HFF-Myc (cell line): ENCODE data around the gene NCAPD3.
"Not testable (repeated sequence)": the region's sequence is repeated elsewhere in the genome, so short reads cannot be mapped to it uniquely, and the experiment has no call there.

Experiments
- DNase-seq: peaks from one replicate; pipeline ENCODE4 v3.0.0-alpha.2; 2011; ENCODE audit warnings: low read depth; ENCODE audit errors: extremely low read depth
- H3K4me3 ChIP-seq: replicated peaks from 2 replicates; pipeline ENCODE4 v1.5.1; 2011; ENCODE audit warnings: low read depth, mild to moderate bottlenecking, control low read depth, low read length
- TF ChIP-seq, protein P1 (sequence below): IDR thresholded peaks from 2 replicates; pipeline ENCODE4 v1.5.1; 2012; ENCODE audit warnings: mild to moderate bottlenecking, low read depth, low read length, control low read depth; ENCODE audit errors: missing control alignments

Gene NCAPD3

DNA sequence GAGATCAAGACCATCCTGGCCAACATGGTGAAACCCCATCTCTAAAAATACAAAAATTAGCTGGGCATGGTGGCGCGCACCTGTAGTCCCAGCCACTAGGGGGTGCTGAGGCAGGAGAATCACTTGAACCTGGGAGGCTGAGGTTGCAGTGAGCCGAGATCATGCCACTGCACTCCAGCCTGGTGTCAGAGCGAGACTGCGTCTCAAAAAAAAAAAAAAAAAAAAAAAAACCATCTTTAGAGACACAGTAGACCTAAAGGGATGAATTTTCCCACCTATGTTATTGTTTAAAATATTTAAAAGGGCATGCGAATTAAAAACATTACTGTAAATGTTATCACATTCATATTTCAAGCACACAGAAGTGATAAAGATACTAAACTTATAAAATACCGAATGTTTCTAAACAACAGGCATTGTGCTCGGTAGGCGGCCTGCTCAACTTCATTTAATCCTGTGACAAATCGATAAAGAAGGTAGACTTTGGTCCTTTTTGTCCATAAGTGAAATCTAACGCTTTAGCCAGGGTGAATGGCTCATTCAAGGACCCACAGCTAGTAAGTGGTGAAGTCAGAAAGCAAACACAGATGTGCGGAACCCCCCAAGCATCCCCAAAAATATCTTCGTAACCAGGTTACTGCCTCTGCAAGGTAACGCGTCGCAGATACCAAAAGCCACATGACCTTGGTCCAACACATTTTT, 16.1 kb downstream of the NCAPD3 start:
- TF ChIP-seq, protein P1, sequence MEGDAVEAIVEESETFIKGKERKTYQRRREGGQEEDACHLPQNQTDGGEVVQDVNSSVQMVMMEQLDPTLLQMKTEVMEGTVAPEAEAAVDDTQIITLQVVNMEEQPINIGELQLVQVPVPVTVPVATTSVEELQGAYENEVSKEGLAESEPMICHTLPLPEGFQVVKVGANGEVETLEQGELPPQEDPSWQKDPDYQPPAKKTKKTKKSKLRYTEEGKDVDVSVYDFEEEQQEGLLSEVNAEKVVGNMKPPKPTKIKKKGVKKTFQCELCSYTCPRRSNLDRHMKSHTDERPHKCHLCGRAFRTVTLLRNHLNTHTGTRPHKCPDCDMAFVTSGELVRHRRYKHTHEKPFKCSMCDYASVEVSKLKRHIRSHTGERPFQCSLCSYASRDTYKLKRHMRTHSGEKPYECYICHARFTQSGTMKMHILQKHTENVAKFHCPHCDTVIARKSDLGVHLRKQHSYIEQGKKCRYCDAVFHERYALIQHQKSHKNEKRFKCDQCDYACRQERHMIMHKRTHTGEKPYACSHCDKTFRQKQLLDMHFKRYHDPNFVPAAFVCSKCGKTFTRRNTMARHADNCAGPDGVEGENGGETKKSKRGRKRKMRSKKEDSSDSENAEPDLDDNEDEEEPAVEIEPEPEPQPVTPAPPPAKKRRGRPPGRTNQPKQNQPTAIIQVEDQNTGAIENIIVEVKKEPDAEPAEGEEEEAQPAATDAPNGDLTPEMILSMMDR = peak; percentile 67
- DNase-seq = no peak
- no peak overlapping the region for H3K4me3 ChIP-seq

DNA sequence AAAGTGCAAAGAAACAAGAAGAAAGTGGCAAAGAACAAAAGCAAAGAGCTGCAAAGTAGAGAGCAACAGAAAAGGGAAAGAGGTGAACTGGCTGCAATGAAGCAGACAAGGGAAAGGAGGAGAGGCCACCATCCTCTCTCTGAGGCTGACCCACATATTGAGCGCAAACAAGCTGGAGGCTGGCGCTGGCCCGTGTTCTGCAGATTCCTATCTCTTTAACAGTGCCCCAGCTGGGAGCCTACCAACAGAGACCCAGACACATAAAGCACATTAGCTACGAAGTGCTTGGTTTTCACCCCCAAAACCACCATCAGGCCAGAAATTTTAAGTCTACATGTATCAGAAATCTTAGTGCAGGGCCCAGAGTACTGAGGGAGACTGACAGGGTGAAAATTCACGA, 17.6 kb downstream of the NCAPD3 start:
- TF ChIP-seq, protein P1 = no peak
- no peak overlapping the region for H3K4me3 ChIP-seq
- no peak for DNase-seq

DNA sequence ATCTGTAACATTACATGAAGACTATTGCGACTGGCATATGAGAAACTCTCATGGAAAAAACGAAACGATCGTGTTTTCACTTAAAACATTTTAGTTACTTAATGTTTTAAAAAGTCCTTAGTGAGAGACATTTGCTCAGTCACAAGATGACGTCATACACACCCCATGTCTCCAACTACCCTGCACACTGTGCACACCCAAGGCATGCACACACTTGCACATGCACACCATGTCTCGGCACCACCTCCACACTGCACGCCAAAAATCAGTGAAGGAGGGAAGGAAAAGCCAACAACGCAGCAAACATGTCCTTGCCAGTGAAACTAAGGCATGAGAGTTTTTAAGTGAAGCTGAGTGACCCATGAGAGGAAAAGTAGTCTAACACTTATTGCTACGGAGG, 18.0 kb downstream of the NCAPD3 start:
- no peak for DNase-seq
- TF ChIP-seq, protein P1 = no peak
- no peak overlapping the region for H3K4me3 ChIP-seq

DNA sequence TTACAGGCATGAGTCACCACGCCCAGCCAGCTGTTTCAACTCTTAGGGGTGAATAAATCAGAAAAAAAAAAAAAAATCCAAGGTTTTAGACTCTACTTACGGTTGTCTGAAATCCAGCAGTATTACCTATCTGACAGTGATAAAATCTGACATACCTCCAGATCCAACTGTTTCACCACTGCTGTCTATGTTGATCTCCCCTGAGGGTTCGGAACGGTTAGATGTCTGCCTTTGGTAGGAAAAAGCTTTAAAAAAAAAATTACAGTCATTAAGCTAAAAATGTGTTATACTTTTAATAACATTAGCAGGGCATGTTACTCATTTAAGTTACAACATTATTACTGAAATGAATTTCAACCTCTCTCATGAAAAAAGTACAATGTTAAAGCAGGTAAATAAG, 21.1 kb downstream of the NCAPD3 start:
- TF ChIP-seq, protein P1 = no peak
- H3K4me3 ChIP-seq = no peak overlapping the region
- no peak for DNase-seq

DNA sequence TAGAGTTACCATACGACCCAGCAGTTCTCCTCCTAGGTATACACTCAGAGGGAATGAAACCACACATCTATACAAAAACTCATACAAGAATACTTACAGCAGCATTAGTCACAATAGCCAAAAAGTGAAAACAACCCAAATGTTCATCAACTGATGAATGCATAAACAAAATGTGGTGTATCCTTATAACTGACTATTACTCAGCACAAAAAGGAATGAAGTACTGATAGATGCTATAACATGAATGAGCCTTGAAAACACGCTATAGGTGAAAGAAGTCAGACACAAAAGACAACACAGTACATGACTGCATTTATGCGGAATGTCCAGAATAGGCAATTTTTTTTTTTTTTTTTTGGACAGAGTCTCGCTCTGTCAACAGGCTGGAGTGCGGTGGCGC, 23.1 kb downstream of the NCAPD3 start:
- no peak for DNase-seq
- TF ChIP-seq, protein P1 = no peak
- no peak overlapping the region for H3K4me3 ChIP-seq

DNA sequence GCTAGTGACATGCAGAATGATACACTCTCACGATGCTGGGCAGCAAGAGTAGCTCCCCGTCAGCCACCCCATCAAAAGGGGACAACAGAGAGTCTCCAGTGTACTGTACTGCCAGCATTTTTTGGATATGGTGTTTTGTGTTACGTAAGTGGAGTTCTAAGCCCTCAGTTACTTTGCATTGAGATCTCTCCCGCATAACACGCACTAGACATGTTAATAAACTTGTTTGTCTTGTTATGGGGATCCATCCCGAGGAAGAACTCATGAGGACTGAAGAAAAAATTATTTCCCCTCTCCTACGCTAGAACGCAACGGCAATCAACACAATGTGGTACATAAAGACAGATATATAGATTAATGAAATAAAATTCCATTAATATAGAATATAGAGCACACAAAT, 24.2 kb downstream of the NCAPD3 start:
- TF ChIP-seq, protein P1 = no peak
- no peak for DNase-seq
- H3K4me3 ChIP-seq = no peak overlapping the region

DNA sequence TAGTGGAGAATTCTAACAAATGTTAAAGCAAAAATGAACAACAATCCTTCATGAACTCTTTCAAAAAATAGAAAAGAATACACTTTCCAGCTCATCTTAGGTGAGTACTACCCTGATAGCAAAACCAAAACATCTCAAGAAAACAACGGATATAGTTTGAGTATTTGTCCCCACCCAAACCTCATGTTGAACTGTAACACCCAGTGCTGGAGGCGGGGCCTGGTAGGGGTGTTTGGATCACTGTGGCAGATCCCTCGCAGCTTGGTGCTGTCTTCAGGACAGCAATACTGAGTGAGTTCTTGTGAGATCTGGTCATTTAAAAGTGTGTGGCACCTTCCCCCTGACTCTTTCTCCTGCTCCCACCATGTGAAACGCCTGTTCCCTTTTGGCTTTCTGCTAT, 27.0 kb downstream of the NCAPD3 start:
- no peak for DNase-seq

DNA sequence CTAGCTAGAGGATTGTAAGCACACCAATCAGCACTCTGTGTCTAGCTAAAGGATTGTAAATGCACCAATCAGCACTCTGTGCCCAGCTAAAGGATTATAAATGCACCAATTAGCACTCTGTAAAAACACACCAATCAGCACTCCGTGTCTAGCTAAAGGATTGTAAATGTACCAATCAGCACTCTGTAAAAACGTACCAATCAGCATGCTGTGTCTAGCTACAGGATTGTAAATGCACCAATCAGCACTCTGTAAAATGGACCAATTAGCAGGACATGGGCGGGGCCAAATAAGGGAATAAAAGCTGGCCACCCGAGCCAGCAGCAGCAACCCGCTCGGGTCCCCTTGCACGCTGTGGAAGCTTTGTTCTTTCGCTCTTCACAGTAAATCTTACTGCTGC, 35.7 kb downstream of the NCAPD3 start:
- H3K4me3 ChIP-seq, DNase-seq: not testable (repeated sequence)

More for the DNA sequence above, 27.0 kb downstream of the NCAPD3 start:
- TF ChIP-seq, protein P1 = no peak
- H3K4me3 ChIP-seq = no peak overlapping the region
